NB4 (cell line): ENCODE data around the gene ZBTB44.

Source experiments
- DNase-seq: peaks from one replicate; pipeline ENCODE4 v3.0.0; 2010; ENCODE audit warnings: low read depth
- H3K4me3 ChIP-seq: one replicate; pipeline ENCODE4 v1.5.1; 2011; ENCODE audit warnings: mild to moderate bottlenecking, low read depth, low read length, moderate library complexity
- CTCF ChIP-seq: IDR thresholded peaks from one replicate; pipeline ENCODE4 v1.5.1; 2012; ENCODE audit warnings: low read depth, low read length
- MAX ChIP-seq: IDR thresholded peaks from 2 replicates; pipeline ENCODE4 v1.6.1; 2011; ENCODE audit warnings: low read depth, low read length
- MYC ChIP-seq: IDR thresholded peaks from 2 replicates; pipeline ENCODE4 v1.6.1; 2011; ENCODE audit warnings: low read depth, low read length
- POLR2A ChIP-seq: IDR thresholded peaks from 2 replicates; pipeline ENCODE4 v1.6.1; 2011; ENCODE audit warnings: mild to moderate bottlenecking; ENCODE audit not compliant: insufficient read length; ENCODE audit errors: extremely low read depth

ZBTB44 gene

GRCh38 chr11:130223291-130223971 lies 91.3 kb downstream of the ZBTB44 start:
- TF ChIP-seq CTCF (no peak), MAX (no peak), POLR2A (no peak), MYC (no peak)
- DNase-seq: no peak
- H3K4me3 ChIP-seq: no peak overlapping the region

GRCh38 chr11:130220311-130221035 lies 94.2 kb downstream of the ZBTB44 start:
- TF ChIP-seq MAX (no peak), CTCF (no peak), POLR2A (no peak), MYC (no peak)
- H3K4me3 ChIP-seq: no peak overlapping the region
- DNase-seq: no peak

- TF ChIP-seq CTCF: no peak
- no peak for TF ChIP-seq POLR2A
- no peak for TF ChIP-seq MAX
- no peak for TF ChIP-seq MYC
- H3K4me3 ChIP-seq: no peak overlapping the region
- no peak for DNase-seq
These were observed 95.6 kb downstream of the ZBTB44 start for GRCh38 chr11:130219148-130219547.

- H3K4me3 ChIP-seq: no peak overlapping the region
- TF ChIP-seq MYC: no peak
- no peak for TF ChIP-seq CTCF
- no peak for DNase-seq
These were observed 96.1 kb downstream of the ZBTB44 start for GRCh38 chr11:130218501-130219070.

GRCh38 chr11:130217133-130218031 lies 97.3 kb downstream of the ZBTB44 start:
- no peak for TF ChIP-seq CTCF
- TF ChIP-seq POLR2A: no peak
- TF ChIP-seq MYC: no peak
- TF ChIP-seq MAX: no peak
- H3K4me3 ChIP-seq: no peak overlapping the region
- DNase-seq: no peak
